ENCODE results near the gene SOD1. TPM values are rescaled to one million over a fixed set of nuclear protein-coding genes. Genes with fewer than 3 reads are reported as not detected.
"Not testable (repeated sequence)": the region's sequence is repeated elsewhere in the genome, so short reads cannot be mapped to it uniquely, and the experiment has no call there.

SOD1 gene
- total RNA-seq (100 to 1,000 TPM; 124 to 143 TPM), total RNA-seq (110 to 204 reads per million in 2 donors)

DNA sequence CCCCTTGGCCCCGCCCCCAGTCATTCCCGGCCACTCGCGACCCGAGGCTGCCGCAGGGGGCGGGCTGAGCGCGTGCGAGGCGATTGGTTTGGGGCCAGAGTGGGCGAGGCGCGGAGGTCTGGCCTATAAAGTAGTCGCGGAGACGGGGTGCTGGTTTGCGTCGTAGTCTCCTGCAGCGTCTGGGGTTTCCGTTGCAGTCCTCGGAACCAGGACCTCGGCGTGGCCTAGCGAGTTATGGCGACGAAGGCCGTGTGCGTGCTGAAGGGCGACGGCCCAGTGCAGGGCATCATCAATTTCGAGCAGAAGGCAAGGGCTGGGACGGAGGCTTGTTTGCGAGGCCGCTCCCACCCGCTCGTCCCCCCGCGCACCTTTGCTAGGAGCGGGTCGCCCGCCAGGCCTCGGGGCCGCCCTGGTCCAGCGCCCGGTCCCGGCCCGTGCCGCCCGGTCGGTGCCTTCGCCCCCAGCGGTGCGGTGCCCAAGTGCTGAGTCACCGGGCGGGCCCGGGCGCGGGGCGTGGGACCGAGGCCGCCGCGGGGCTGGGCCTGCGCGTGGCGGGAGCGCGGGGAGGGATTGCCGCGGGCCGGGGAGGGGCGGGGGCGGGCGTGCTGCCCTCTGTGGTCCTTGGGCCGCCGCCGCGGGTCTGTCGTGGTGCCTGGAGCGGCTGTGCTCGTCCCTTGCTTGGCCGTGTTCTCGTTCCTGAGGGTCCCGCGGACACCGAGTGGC, at the start of gene SOD1:
TSS of gene SOD1 (plus strand) at position 158 of the 723 bp plus-strand sequence. CDS start at position 235, 77 bp downstream.
- no peaks in the 10 kb centered on the region for H3K9me3 ChIP-seq (ENCODE audit: control insufficient read depth, low read length, poor library complexity, severe bottlenecking)
- Mint-ChIP-seq H3K36me3 (ENCODE audit: low read depth) (peaks cover 5% of the 10 kb centered on the region), H3K4me3 (peak within 1 kb of the TSS; percentile 98), H3K27me3 (no peaks in the 10 kb centered on the region), H3K27ac (peak within 1 kb of the TSS; percentile 90), H3K4me1 (peaks cover 47% of the 10 kb centered on the region)
- DNase-seq: peak; percentile 96 to 97 (median 97)
- ATAC-seq: peak; percentile 95

DNA sequence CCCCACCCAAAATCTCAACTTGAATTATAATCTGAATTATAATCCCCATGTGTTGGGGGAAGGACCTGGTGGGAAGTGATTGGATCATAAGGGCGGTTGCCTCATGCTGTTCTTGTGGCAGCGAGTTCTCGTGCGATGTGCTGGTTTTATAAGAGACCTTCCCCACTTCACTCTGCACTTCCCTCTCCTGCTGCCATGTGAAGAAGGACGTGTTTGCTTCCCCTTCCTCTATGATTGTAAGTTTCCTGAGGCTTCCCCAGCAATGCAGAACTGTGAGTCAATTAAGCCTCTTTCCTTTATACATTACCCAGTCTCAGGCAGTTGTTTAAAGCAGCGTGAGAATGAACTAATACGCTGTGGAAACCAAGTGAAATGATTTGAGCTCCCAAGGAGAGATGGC, 48.0 kb upstream of the SOD1 start:
- no peak overlapping the region for H3K4me3 Mint-ChIP-seq

DNA sequence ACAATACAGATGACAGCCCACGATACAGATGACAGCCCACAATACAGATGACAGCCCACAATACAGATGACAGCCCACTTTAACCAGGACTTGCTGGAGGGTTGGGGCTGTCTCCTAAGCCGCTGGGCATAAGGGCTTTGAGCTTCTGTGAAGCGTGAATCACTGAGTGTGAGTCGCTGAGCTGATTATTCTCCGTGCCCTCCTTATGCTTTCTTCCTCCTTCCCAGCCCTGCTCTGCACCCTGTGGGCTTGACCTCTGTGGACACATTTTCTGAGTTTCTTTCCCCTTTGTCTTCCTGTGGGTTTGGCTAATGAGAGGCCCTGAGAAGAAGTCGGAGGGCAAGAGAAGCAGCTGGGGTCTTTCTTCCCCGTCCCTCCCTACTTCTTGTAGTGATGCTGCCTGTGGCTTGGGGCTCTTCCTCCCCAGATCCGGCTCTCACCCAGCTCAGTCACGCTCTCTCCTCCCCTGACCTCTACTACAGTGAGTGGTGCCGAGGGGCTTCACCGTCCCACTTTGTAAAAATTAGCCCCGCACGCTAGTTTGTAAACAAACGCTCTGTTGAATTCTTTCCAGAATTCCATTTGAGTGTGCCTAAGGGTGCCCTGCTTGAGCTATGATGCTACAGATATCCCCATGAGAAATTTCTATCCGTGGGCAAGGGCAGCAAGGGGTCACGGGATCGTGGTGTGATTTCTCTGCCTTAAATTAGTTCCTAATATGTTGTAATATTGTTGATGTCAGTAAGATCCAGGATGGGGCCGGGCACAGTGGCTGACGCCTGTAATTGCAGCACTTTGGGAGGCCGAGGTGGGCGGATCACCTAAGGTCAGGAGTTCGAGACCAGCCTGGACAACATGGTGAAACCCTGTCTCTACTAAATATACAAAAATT, 46.4 kb upstream of the SOD1 start:
- H3K27ac Mint-ChIP-seq: no peak overlapping the region
- peaks cover 20% of the 10 kb centered on the region for H3K27me3 Mint-ChIP-seq
- no peaks in the 10 kb centered on the region for H3K9me3 ChIP-seq (ENCODE audit: control insufficient read depth, low read length, poor library complexity, severe bottlenecking)
- H3K4me3 Mint-ChIP-seq: no peak overlapping the region
- ATAC-seq (no peak), DNase-seq (no peak)
- H3K36me3 Mint-ChIP-seq (ENCODE audit: low read depth): peaks cover 3% of the 10 kb centered on the region
- peaks cover 4% of the 10 kb centered on the region for H3K4me1 Mint-ChIP-seq

More for the DNA sequence above, 48.0 kb upstream of the SOD1 start:
- ATAC-seq (no peak), DNase-seq (no peak)
- peaks cover 3% of the 10 kb centered on the region for H3K36me3 Mint-ChIP-seq (ENCODE audit: low read depth)
- peaks cover 4% of the 10 kb centered on the region for H3K4me1 Mint-ChIP-seq
- H3K27me3 Mint-ChIP-seq: peaks cover 20% of the 10 kb centered on the region
- H3K9me3 ChIP-seq (ENCODE audit: control insufficient read depth, low read length, poor library complexity, severe bottlenecking): no peaks in the 10 kb centered on the region
- H3K27ac Mint-ChIP-seq: no peak overlapping the region

DNA sequence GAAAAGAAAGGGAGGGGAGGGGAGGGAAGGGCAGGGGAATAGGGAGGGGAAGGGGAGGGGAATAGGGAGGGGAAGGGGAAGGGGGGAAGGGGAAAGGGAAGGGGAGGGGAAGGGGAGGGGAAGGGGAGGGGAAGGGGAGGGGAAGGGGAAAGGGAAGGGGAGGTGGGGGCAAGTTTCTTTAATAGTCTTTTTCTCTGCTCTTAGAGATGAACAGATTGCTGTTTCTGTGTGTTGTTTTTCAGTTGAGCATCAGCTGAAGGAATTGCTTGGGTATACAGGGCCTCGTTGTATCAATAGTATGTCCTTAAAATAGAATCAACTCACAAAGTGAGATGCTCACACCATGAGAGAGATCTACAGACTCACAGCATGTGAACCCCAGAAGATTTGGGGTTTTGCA, 44.8 kb upstream of the SOD1 start:
- Mint-ChIP-seq H3K4me1 (peaks cover 4% of the 10 kb centered on the region), H3K27ac (no peak overlapping the region), H3K27me3 (peaks cover 13% of the 10 kb centered on the region), H3K4me3 (no peak overlapping the region), H3K36me3 (ENCODE audit: low read depth) (no peaks in the 10 kb centered on the region)
- ATAC-seq (no peak), DNase-seq (no peak)
- no peaks in the 10 kb centered on the region for H3K9me3 ChIP-seq (ENCODE audit: control insufficient read depth, low read length, poor library complexity, severe bottlenecking)

DNA sequence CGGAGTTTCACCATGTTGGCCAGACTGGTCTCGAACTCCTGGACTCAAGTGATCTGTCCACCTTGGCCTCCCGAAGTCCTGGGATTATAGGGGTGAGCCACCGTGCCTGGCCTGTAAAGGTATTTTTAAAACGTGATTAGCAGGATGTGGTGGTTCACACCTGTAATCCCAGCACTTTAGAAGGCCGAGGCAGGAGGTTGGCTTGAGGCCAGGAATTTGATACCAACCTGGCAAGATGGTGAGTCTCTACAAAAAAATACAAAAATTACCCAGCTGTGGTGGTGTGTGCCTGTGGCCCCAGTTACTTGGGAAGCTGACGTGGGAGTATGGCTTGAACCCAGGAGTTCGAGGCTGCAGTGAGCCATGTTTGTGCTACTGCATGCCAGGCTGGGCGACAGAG, 43.3 kb upstream of the SOD1 start:
- Mint-ChIP-seq H3K27ac (no peak overlapping the region), H3K4me3 (no peak overlapping the region), H3K4me1 (peaks cover 4% of the 10 kb centered on the region), H3K36me3 (ENCODE audit: low read depth) (peaks cover 1% of the 10 kb centered on the region), H3K27me3 (no peaks in the 10 kb centered on the region)
- no peak for DNase-seq
- no peak for ATAC-seq
- H3K9me3 ChIP-seq (ENCODE audit: control insufficient read depth, low read length, poor library complexity, severe bottlenecking): no peaks in the 10 kb centered on the region

DNA sequence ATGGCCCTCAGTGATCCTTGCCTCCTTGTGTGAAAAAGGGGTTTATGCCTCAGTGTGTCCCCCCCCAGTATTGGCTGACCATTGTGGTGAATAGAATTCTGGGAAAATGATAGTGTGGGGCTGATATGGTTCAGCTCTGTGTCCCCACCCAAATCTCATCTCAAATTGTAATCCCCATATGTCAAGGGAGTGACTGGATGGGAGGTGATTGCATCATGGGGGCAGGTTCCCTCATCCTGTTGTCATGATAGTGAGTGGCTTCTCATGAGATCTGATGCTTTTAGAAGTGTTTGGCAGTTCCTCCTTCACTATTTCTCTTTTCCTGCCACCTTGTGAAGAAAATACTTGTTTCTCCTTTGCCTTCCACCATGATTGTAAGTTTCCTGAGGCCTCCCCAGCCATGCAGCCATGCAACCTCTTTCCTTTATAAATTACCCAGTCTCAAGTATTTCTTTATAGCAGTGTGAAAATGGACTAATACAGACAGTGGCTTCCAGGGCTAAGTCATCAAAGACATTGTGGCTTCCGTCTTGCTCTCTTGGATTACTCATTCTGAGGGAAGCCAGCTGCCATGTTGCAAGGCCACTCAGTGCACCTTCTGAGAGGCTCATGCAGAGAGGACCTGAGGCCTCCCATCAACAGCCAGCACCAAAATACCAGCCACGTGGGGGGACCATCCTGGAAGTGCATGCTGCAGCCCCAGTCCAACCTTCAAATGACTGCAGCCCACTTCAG, 40.6 kb upstream of the SOD1 start:
- H3K9me3 ChIP-seq (ENCODE audit: control insufficient read depth, low read length, poor library complexity, severe bottlenecking): no peaks in the 10 kb centered on the region
- H3K27me3 Mint-ChIP-seq: peaks cover 4% of the 10 kb centered on the region
- ATAC-seq (no peak), DNase-seq (no peak)
- H3K36me3 Mint-ChIP-seq (ENCODE audit: low read depth): peaks cover 2% of the 10 kb centered on the region
- no peak overlapping the region for H3K4me3 Mint-ChIP-seq
- H3K27ac Mint-ChIP-seq: peak overlapping the region; percentile 67
- H3K4me1 Mint-ChIP-seq: peaks cover 6% of the 10 kb centered on the region

DNA sequence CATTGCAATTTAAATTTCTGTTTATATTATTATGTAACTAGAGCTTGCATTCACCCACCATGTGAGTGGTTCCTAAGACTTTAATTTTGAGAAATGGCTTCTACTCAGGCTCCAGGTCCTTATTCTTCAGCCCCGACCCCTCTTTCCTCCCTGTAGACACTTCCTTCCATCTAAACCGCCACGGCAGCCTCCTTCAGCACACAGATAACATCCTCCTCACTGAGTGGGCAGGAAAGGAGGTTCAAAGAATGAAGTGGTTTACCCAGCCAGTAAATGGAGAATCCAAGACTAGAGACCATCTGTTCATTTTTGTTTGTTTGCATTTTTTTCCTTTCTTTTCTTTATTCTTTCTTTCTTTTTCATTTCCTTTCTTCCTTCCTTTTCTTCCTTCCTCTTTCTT, 37.1 kb upstream of the SOD1 start:
- H3K36me3 Mint-ChIP-seq (ENCODE audit: low read depth): peaks cover 2% of the 10 kb centered on the region
- DNase-seq (no peak), ATAC-seq (no peak)
- H3K27ac Mint-ChIP-seq: no peak overlapping the region
- peaks cover 11% of the 10 kb centered on the region for H3K27me3 Mint-ChIP-seq
- H3K4me3 Mint-ChIP-seq: no peak overlapping the region
- peaks cover 6% of the 10 kb centered on the region for H3K4me1 Mint-ChIP-seq
- H3K9me3 ChIP-seq (ENCODE audit: control insufficient read depth, low read length, poor library complexity, severe bottlenecking): no peaks in the 10 kb centered on the region

DNA sequence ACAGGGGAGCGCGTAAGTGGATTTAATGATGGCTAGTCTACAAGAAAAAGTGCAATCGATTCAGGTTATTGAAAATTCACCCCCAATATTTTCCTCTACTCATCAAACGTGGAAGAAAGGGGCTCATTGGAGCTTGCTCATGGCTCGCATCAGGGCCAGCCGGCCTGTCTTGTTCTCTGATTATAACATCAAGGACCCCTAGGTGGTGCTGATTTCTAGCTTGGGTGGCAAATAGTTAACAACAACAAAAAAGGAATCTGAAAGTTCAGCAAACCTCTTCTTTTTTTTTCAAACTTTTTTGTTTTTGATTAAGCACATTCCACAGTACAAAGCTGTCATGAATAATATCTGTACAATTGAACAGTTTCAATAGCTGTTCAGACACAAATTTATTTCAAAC, 35.8 kb upstream of the SOD1 start:
- ATAC-seq: no peak
- no peak overlapping the region for H3K27ac Mint-ChIP-seq

DNA sequence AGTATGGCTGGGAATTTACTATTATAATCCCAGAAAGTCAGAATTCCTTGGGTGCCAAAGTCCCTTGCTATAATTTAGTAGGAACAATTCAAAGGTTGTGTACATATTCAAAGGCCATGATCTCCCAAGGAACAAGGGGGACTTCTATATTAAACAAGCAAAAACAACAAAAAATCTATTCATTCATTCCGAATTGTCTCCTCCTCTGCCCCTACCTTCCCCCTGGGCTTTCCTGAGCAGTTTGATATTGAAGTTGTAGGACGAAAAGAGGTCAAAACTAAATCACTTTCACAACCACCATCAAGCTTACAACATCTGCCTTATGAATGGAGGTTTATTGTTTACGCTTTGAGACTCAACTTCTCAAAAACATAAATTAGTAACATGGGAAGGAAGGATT, 35.3 kb upstream of the SOD1 start:
- H3K27ac Mint-ChIP-seq: no peak overlapping the region
- H3K4me1 Mint-ChIP-seq: peaks cover 6% of the 10 kb centered on the region
- H3K27me3 Mint-ChIP-seq: peaks cover 14% of the 10 kb centered on the region

More for the DNA sequence above, 35.8 kb upstream of the SOD1 start:
- H3K4me3 Mint-ChIP-seq: no peak overlapping the region
- peaks cover 14% of the 10 kb centered on the region for H3K27me3 Mint-ChIP-seq
- no peak for DNase-seq
- no peaks in the 10 kb centered on the region for H3K9me3 ChIP-seq (ENCODE audit: control insufficient read depth, low read length, poor library complexity, severe bottlenecking)
- H3K4me1 Mint-ChIP-seq: peaks cover 6% of the 10 kb centered on the region
- peaks cover 2% of the 10 kb centered on the region for H3K36me3 Mint-ChIP-seq (ENCODE audit: low read depth)

DNA sequence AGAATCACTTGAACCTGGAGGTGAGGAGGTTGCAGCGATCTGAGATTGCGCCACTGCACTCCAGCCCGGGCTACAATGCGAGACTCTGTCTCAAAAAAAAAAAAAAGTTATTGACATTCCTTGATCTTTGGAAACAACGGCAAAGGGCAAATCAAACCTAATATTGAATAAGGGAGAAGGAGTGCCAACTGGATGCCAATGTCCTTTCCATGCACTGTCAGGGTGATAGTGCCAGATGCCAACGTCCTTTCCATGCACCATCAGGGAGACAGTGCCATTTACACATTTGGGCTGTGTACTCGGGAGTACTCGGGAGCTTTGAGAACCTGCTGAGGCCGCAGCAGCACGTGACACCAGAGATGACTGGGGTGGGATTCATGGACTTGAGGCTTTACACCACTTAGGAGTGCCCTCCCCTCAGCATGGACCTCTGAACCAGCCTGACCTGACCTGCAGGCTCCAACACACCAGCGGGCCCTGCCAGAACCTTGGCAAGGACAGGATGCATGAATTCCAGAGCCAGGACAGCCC, 34.5 kb upstream of the SOD1 start:
- no peak for ATAC-seq
- Mint-ChIP-seq H3K4me1 (peaks cover 6% of the 10 kb centered on the region), H3K27me3 (peaks cover 19% of the 10 kb centered on the region), H3K27ac (no peak overlapping the region), H3K4me3 (no peak overlapping the region), H3K36me3 (ENCODE audit: low read depth) (peaks cover 2% of the 10 kb centered on the region)
- no peaks in the 10 kb centered on the region for H3K9me3 ChIP-seq (ENCODE audit: control insufficient read depth, low read length, poor library complexity, severe bottlenecking)
- DNase-seq: no peak

More for the DNA sequence above, 35.3 kb upstream of the SOD1 start:
- no peak overlapping the region for H3K4me3 Mint-ChIP-seq
- DNase-seq: no peak
- ATAC-seq: no peak
- no peaks in the 10 kb centered on the region for H3K9me3 ChIP-seq (ENCODE audit: control insufficient read depth, low read length, poor library complexity, severe bottlenecking)
- peaks cover 2% of the 10 kb centered on the region for H3K36me3 Mint-ChIP-seq (ENCODE audit: low read depth)

DNA sequence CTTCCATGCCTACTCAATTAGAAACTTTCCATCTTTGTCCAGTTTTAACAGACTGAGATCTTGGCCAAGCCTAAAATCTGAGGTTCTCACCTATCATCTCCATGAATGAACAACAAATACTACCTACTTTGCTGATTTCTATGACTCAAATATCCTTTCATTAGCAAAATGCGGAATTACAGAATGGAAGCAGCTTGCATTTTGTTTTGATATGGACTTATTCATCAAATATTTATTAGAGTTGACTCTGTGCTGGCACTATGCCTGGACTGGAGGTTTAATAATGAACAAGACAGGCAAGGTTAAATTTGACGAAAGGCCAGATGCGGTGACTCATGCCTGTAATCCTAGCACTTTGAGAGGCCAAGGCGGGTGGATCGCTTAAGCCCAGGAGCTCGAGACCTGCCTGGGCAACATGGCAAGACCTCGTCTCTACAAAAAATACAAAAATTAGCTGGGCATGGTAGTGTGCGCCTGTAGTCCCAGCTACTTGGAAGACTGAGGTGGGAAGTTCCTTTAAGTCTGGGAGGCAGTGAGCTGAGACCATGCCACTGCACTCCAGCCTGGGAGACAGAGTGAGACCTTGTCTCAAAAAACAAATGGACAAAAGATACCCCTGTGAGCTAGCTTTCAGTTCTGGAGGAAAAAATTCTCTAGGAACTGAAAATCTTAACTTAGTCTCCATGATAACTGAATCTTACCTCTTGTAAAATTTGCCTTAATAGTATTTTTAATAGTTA, 29.4 kb upstream of the SOD1 start:
- Mint-ChIP-seq H3K36me3 (ENCODE audit: low read depth) (no peaks in the 10 kb centered on the region), H3K27ac (no peak overlapping the region)
- no peak for DNase-seq

DNA sequence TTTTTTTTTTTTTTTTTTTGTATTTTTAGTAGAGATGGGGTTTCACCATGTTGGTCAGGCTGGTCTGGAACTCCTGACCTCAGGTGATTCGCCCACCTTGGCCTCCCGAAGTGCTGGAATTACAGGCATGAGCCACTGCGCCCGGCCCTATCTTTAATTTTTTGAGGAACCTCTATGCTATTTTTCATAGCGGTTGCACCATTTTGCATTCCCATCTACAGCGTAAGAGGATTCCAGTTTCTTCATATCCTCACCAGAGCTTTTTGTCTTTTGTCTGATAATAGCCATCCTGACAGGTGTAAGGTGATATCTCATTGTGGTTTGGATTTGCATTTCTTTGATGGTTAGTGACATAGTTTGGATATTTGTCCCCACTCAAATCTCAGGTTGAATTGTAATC, 27.6 kb upstream of the SOD1 start:
- not testable (repeated sequence) for H3K27ac Mint-ChIP-seq; H3K4me1 Mint-ChIP-seq; H3K9me3 ChIP-seq (ENCODE audit: control insufficient read depth, low read length, poor library complexity, severe bottlenecking); ATAC-seq; DNase-seq; H3K4me3 Mint-ChIP-seq; H3K36me3 Mint-ChIP-seq (ENCODE audit: low read depth)
- peaks cover 10% of the 10 kb centered on the region for H3K27me3 Mint-ChIP-seq

More for the DNA sequence above, 29.4 kb upstream of the SOD1 start:
- no peaks in the 10 kb centered on the region for H3K4me1 Mint-ChIP-seq
- H3K4me3 Mint-ChIP-seq: no peak overlapping the region
- no peaks in the 10 kb centered on the region for H3K9me3 ChIP-seq (ENCODE audit: control insufficient read depth, low read length, poor library complexity, severe bottlenecking)
- peaks cover 10% of the 10 kb centered on the region for H3K27me3 Mint-ChIP-seq
- no peak for ATAC-seq
